ENCODE measurements around the gene IREB2.

Gene IREB2

DNA sequence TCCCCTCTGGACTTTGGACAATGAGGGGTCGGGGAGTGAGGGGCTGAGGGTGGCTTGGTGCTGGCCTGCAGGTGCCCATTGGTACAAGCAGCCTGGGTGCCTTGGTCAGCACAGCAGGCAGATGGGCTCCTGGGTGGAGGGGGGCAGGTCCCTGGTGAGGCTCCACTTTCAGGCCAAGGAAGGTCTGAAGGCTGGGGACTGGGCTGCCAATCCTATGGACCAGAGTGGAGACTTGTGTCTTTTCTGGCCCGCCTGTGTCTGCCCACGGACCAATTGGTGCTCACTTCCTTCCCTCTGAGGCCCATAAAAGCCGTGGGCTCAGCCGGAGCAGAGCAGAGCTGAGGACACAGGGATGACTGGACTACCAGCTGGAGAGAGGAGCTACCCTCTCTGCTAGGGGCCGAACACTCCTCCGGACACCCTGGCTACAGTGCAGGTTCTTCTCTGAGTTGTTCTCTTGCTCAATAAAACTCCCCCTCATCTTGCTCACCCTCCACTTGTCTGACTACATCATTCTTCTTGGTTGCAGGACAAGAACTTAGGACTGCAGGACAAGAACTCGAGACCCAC, 31.9 kb upstream of the IREB2 start:
- FAIRE-seq, result no peak

DNA sequence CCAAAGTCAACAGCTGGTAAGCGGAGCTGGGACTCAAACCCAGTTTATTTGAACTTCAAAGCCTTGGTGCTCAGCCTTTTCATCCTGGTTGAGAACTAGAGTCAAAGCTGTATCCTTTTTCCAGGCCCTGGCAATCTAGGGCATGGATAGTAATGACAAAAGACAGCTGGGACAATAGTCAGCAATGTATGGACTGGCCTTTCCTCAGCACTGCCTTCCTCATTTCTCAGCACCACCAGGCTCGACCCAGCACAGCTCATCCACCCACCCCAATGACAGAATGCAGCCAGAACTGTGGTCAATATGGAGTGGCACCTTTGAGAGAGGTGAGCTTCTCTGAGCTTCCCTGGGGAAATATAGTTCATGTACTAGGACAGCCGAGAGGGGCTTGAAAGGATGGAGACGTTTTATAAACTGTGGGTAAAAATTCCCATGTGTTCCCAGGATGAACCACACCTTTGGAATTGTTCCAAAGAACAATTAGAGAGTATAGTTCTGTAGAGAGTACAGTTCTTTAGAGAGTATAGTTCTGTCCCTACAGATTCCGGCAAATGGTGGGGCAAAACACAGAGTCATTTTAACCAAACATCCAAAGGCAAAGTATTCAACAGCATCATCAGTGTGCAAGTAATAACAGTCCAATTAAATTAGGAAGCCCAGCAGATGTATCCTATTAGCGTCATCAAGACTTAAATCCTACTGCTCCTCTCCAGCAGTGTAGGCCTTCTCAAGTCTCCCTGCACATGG, 30.2 kb upstream of the IREB2 start:
- FAIRE-seq, result no peak

DNA sequence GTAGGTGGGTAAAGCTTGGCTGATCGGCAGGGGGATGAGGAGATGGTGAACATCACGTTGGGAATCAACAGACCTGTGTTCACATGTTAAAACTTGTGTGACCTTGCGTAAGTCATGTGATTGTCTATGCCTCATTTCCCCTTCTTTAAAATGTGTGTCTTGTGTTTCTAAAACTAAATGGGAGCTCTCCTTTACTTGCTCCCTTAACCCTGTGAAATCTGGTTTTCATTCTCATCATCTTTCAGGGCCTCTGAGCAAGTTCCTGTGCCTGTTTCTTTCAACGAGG, 29.7 kb upstream of the IREB2 start:
- no peak for FAIRE-seq

- FAIRE-seq, result no peak
Observed at GRCh38 chr15:78408961-78409360, 29.1 kb upstream of the IREB2 start.

DNA sequence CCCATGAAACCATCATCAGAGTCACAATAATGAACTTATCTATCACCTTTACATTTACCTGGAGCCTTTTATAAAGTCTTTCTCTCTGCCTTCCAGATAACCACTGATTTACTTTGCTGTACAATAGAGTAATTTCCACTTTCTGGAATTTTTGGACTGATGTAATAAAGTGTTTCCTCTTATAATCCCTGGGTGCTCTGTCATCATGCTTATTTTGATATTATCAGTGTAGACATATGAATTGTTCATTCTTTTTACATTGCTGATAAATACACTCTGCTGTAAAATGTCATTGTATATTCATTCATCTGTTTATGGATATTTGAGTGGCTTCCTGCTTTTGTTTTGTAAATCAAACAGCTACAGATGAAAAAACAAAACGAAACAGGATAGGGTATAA, 27.0 kb upstream of the IREB2 start:
- no peak for FAIRE-seq

DNA sequence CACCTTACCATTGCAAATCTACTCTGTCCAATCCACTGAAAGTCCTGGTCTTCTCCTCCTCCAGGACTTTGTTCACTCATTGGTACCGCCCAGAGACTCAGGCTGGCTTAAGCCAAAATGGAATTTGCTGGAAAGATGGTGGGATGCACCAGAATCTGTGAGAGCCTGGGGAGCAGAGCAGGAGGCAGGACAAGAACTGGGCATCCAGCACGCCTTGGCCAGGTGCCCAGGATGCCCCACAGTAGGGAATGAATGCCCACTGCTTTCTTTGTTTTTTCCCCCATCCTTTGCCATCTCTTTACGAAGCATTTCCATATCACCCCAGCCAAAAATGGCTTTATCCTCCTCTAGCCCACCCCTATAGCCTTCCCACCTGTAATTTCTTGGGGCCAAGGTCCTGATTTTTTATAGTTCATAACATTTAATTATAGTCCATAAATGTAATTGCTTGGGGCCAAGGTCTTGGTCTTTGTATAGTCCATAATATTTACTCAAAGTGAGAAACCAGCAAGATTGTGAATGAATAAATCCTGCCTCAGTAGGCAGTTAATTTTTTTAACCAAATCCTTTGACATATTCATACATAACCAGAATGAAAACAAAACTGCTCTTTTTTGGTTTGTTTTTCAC, 23.3 kb upstream of the IREB2 start:
- no peak for FAIRE-seq

DNA sequence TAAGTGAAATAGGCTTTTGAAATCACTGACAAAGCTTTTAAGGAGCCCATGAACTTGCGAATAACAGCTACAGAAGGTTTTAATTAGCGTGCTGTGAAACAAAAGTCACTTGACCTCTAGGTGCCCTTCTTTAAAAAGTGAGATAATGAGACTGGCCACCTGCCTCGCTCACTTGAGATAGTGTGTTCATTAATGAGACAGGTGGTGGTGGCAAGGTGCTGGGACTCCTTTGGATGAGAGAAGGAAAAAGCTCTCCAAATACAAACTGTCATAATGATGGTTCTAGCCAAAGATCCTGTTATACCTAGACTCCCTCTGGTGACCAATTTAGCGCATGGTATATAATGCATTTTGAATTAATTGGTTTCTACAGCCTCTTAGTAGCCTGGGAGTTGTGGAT, 22.7 kb upstream of the IREB2 start:
- no peak for FAIRE-seq

DNA sequence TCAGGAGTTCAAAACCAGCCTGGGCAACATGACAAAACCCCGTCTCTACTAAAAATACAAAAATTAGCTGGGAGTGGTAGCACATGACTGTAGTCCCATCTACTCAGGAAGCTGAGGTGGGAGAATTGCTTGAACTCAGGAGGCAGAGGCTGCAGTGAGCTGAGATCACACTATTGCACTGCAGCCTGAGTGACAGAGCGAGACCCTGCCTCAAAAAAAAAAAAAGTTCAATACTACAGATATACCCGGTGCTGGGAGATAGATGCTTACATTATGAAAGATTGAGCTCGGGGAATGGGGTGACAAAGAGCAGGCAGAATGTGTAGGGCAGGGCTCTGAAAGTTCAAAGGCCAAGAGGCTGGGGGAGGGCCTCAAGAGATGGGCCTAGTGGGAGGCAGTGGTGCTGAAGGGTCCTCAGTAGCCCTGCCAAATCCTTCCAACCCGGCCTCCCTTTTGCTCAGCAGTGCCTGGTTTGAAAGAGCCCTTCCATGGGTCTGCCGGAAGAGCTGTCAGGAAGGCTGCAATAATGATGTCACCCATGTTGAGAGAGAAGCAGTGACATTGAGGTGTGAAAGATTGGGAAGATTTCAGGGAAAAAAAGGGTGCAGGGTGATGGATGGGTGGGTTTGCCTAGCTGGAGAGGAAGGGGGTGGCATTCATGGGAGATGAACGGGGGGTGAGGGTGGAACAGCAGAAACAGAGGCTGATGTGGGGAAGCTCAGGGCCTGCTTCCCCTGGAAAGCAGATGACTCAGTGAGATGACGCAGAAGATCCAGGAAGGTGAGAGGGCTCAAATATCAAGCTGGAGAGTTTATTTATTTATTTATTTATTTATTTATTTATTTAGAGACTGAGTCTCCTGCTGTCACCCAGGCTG, 20.0 kb upstream of the IREB2 start:
- no peak for FAIRE-seq

- no peak for FAIRE-seq
Observed at GRCh38 chr15:78418686-78419085, 19.3 kb upstream of the IREB2 start.

- no peak for FAIRE-seq
Observed at GRCh38 chr15:78419367-78419766, 18.6 kb upstream of the IREB2 start.

- FAIRE-seq, result no peak
Observed at GRCh38 chr15:78420220-78420619, 17.8 kb upstream of the IREB2 start.

DNA sequence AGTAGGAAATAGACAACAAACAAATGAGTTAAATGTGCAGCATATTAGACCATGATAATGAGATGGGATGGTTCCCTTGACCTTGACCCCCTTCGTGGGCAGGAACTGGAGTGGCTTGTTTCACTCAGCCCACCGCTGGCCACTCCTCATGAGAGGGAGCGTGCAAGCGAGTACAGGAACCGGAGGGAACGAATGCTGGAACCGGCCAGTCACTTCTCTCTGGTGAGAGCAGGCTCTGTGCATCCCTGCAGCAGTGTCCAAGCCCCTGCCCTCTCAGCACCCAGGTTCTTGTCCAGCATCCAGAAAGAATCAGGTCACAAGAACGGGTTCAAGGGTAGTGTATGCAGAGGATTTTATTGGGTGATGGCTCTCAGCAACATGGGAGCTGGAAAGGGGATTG, 17.2 kb upstream of the IREB2 start:
- no peak for FAIRE-seq

DNA sequence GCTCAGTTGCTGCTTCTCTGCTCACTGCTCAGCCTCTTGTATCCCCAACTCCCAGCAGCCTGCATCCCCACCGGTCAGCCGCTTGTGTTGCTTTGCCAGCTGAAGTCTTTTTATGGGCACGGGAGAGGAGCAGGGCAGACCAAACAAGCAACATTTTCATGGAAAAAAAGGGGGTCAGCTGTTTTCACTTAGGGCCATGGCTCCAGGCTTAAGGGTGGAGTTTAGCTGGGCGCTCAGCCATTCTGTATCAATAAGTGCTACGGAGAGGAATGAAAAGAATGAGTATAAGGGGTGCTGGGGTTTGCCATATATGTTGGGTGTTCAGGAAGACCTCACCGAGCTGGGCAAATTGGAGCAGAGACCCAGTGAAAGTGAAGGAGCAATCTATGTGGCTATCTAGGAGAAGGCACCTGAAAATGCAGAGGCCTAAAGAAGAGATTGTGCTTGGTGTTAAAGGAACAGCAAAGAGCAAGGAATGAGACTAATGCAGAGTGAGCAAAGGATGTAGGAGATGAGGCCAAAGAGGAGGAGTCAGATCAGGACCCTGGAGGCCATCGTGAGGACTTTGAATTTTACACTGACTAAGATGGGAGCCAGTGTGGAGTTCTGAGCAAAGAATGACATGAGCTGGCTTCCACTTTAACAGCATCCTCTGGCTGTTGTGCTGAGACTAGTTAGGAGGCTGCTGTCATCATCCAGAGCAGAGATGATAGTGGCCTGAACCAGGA, 16.6 kb upstream of the IREB2 start:
- FAIRE-seq, result no peak

DNA sequence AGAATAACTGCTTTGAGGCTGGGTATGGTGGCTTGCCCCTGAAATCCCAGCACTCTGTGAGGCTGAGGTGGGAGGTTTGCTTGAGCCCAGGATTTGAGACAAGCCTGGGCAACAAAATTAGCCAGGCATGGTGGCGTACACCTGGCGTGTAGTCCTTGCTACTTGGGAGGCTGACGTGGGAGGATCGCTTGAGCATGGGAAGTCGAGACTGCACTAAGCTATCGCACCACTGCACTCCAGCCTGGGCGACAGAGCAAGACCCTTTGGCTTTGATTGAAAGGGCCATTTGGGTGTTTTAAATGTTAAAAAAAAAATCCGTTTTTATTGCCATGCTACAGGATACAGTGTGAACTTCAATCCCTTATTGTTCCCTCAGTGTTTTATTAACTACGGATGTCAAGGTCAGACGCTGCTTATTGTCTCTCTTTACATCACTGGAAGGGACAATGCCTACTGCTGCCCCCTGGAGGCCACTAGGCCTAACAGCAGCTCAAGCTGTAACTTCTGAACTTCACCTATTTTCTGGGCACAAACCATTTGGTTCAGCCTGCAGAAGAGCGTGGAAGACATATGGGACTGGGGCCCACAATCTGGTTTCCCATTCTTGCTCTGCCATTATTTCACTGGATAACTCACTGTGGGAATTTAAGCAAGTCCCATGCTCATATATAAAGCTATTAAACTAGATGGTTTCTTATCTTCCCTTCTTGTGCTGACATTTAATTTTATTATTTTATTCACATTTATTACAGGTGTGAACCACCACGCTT, 15.3 kb upstream of the IREB2 start:
- peak; percentile 47 for FAIRE-seq

DNA sequence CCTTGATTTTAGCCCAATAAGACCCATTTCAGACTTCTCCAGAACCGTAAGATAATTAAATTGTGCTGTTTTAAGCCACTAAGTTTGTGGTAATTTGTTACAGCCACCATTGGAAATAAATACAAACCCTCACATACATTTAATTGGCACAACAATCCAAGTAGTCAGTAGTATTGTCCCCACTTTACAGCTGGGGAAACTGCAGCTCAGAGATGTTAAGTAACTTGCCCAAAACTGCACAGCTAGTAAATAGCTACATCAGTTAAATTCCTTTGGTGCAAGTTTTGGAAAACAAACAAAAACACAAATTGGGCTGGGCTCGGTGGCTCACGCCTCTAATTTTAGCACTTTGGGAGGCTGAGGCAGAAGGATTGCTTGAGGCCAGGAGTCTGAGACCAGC, 13.3 kb upstream of the IREB2 start:
- no peak for FAIRE-seq

- no peak for FAIRE-seq
Observed at GRCh38 chr15:78425643-78426042, 12.4 kb upstream of the IREB2 start.

DNA sequence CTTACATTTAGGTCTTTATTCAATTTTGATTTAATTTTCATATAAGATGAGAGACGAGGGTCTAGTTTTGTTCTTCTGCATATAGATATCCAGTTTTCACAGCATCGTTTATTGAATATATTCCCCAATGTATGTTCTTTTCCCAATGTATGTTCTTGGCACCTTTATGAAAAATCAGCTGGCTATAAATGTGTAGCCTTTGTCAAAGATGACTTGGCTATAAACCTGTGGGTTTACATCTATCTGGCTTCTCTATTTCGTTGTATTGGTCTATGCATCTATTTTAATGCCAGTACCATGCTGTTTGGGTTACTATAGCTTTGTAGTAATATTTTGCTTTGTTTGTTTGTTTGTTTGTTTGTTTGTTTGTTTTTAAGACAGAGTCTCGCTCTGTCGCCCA, 11.7 kb upstream of the IREB2 start:
- no peak for FAIRE-seq

DNA sequence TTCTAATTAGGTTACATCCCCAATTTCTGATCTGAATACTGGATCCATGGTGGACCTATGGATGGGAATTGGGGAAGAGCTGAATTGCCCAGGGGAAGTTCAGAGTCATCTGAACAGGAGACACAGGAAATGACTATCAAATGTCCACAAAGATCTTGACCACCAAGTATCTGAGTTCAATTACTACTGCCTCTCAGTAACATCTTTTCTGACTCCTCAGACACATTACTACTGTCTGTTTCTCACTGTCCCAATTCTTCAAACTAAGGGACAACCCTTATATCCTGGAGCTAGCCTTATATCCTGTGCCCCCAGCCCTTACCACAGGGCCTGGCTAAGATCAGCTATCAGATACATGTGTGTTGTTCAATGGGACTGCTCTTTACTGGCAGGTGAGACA, 10.1 kb upstream of the IREB2 start:
- no peak for FAIRE-seq

- FAIRE-seq, result no peak
Observed at GRCh38 chr15:78429477-78429876, 8.5 kb upstream of the IREB2 start.

DNA sequence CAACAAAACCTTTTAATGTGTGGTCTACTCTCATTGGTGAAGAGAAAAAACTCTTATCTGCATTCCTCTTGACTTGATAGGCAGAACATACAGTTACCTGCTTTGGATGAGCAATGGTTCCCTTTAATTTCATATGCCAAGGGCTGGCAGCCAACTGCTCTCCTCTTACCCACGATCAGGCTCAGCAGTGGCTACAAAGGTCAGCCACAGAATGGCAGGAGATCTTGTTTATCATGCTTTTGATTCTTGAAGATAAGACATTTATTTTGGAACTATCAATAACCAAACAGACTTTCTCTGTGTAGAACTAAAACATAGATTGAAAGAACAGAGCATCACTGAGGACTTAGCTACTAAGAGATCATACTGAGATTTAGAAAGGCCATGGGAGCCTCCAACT, 6.1 kb upstream of the IREB2 start:
- no peak for FAIRE-seq

DNA sequence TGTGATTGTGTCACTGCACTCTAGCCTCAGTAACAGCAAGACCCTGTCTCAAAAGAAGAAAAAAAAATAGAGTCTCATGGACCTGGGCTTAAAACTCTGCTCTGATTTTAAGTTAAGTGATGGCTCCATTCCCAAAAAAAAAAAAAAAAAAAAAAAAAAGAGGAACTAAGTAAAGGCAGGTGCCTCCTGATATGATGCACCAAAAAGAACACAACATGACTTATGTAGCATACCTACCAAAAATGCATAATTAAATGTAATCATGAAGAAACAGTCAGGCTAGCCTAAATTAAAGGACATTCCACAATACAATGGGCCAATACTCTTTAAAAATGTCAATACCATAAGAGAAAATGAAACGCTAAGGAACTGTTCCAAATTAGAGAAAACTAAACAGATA, 5.4 kb upstream of the IREB2 start:
- FAIRE-seq, result no peak

- no peak for FAIRE-seq
Observed at GRCh38 chr15:78434134-78434533, 3.9 kb upstream of the IREB2 start.
